ENCODE data around the gene INPP5F.
A peak's percentile ranks its signal among the peaks of the same experiment; 100 is the strongest.

INPP5F gene

DNA sequence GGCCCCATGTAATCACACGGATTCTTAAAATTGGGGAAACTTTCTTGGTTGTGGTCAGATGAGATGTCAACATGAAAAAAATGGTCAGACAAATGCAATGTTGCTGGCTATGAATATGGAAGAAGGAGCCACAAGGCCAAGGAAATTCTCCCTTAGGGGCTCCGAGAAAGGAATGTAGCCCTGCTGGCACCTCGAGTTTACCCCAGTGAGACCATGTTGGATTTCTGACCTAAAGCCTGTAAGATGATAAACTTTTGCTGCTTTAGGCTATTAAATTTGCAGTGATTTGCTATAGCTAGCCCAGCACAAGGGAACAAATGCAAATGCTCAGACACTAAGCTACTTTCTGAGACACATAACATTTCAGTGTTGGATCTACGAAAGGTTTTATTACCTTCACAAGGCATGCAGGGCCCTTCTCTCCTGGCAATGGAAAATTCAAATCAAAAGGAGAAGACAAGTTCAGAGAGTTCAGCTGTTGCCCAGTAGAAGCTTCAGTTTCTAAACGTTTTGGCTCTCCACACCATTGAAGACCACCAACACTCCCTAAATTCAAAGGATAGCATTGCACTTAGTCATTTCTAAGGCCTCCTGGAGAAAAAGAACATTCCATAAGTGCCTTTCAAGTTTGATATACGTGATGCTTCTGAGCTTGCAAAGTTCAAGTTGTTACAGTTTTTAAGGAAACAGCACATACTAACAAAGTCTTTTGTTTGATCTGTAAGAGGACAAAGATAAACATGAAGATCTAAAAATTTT lies 123.4 kb downstream of the INPP5F start:
- TF ChIP-seq, protein P1, sequence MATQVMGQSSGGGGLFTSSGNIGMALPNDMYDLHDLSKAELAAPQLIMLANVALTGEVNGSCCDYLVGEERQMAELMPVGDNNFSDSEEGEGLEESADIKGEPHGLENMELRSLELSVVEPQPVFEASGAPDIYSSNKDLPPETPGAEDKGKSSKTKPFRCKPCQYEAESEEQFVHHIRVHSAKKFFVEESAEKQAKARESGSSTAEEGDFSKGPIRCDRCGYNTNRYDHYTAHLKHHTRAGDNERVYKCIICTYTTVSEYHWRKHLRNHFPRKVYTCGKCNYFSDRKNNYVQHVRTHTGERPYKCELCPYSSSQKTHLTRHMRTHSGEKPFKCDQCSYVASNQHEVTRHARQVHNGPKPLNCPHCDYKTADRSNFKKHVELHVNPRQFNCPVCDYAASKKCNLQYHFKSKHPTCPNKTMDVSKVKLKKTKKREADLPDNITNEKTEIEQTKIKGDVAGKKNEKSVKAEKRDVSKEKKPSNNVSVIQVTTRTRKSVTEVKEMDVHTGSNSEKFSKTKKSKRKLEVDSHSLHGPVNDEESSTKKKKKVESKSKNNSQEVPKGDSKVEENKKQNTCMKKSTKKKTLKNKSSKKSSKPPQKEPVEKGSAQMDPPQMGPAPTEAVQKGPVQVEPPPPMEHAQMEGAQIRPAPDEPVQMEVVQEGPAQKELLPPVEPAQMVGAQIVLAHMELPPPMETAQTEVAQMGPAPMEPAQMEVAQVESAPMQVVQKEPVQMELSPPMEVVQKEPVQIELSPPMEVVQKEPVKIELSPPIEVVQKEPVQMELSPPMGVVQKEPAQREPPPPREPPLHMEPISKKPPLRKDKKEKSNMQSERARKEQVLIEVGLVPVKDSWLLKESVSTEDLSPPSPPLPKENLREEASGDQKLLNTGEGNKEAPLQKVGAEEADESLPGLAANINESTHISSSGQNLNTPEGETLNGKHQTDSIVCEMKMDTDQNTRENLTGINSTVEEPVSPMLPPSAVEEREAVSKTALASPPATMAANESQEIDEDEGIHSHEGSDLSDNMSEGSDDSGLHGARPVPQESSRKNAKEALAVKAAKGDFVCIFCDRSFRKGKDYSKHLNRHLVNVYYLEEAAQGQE (IDR thresholded peaks at IDR 0.05; ENCODE audit: insufficient replicate concordance, low read depth) = no peak
- TF ChIP-seq GABPA (IDR thresholded peaks at IDR 0.05; ENCODE audit: low read depth) = no peak
- TF ChIP-seq POLR2AphosphoS5 (IDR thresholded peaks at IDR 0.05; ENCODE audit: low read depth) = no peak
- TF ChIP-seq CTCF (IDR thresholded peaks at IDR 0.05; ENCODE audit: insufficient read depth, low read length) = no peak
- TF ChIP-seq SPI1 (IDR thresholded peaks at IDR 0.05; ENCODE audit: borderline replicate concordance, low read depth) = no peak
- Histone ChIP-seq H3K4me3 (replicated peaks; ENCODE audit: insufficient read depth, low read length) (no peak overlapping the region), H3K27ac (replicated peaks) (no peak overlapping the region; the same call in 1 of the 2 replicates), H3K27me3 (ENCODE audit: insufficient read depth, poor library complexity, severe bottlenecking) (no peaks in the 10 kb centered on the region)
- DNase-seq (ENCODE audit: low read depth in 1 of 2, low spot score in 1 of 2) = no peak

DNA sequence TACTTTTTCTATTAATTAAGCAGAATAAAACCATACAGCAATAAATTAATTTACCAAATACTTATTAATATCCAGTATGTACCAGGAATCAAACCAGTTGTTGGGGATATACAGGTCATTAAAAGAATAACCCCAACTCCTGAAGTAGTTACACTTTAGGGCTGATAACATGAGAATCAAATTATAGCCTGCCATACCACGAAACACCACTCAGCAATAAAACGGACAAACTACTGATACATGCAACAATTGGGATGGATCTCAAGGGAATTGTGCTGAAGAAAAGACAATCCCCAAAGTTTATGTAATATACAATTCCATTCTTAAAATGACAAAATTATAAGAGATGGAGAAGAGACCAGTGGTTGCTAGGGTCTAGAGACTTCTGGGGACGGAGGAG lies 124.1 kb downstream of the INPP5F start:
- DNase-seq (ENCODE audit: low read depth in 1 of 2, low spot score in 1 of 2) = no peak
- no peaks in the 10 kb centered on the region for H3K27me3 ChIP-seq (ENCODE audit: insufficient read depth, poor library complexity, severe bottlenecking)
- H3K27ac ChIP-seq (replicated peaks) = peak overlapping the region; percentile 28
- no peak for TF ChIP-seq CTCF (IDR thresholded peaks at IDR 0.05; ENCODE audit: insufficient read depth, low read length)
- TF ChIP-seq, protein P1 (IDR thresholded peaks at IDR 0.05; ENCODE audit: insufficient replicate concordance, low read depth) = no peak
- no peak for TF ChIP-seq POLR2AphosphoS5 (IDR thresholded peaks at IDR 0.05; ENCODE audit: low read depth)
- TF ChIP-seq GABPA (IDR thresholded peaks at IDR 0.05; ENCODE audit: low read depth) = no peak
- no peak for TF ChIP-seq SPI1 (IDR thresholded peaks at IDR 0.05; ENCODE audit: borderline replicate concordance, low read depth)
- H3K4me3 ChIP-seq (replicated peaks; ENCODE audit: insufficient read depth, low read length) = no peak overlapping the region

DNA sequence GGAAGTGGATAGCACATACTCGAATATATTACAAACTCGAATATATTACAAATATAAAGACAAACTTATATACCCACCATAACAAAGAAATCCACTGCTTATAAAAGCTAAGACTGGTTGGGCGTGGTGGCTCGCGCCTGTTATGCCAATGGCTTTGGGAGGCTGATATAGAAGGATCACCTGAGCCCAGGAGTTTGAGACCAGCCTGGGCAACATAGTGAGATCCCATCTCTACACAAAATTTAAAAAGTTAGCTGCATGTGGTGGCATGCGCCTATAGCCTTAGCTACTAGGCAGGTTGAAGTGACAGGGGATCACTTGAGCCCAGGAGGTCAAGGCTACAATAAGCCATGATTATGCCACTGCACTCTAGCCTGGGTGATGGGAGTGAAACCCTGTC lies 126.4 kb downstream of the INPP5F start:
- TF ChIP-seq, protein P1 (IDR thresholded peaks at IDR 0.05; ENCODE audit: insufficient replicate concordance, low read depth) = no peak
- no peak for TF ChIP-seq CTCF (IDR thresholded peaks at IDR 0.05; ENCODE audit: insufficient read depth, low read length)
- TF ChIP-seq POLR2AphosphoS5 (IDR thresholded peaks at IDR 0.05; ENCODE audit: low read depth) = no peak
- TF ChIP-seq GABPA (IDR thresholded peaks at IDR 0.05; ENCODE audit: low read depth) = no peak
- no peak for TF ChIP-seq SPI1 (IDR thresholded peaks at IDR 0.05; ENCODE audit: borderline replicate concordance, low read depth)
- Histone ChIP-seq H3K27me3 (ENCODE audit: insufficient read depth, poor library complexity, severe bottlenecking) (no peaks in the 10 kb centered on the region), H3K27ac (replicated peaks) (no peak overlapping the region), H3K4me3 (replicated peaks; ENCODE audit: insufficient read depth, low read length) (no peak overlapping the region)
- DNase-seq (ENCODE audit: low read depth in 1 of 2, low spot score in 1 of 2) = no peak

All from HL-60 (cell line).